Endothelial cell of umbilical vein (primary cell): ENCODE results near the gene MYLK. TPM values are rescaled to one million over a fixed set of nuclear protein-coding genes. Genes with fewer than 3 reads are reported as not detected.
A peak's percentile ranks its signal among the peaks of the same experiment; 100 is the strongest.

Experiments
- BruUV-seq: library from RNA; stranded (reverse); fragments of 400-500 nt; replicated peaks from 2 replicates; lab custom pipeline; 2021; lab: Mats Ljungman, UMichigan
- CTCF ChIA-PET: fragments of 300-600, 350-600 bp; sonication (Branson Sonifier 250); formaldehyde crosslinking; loops from one replicate; lab custom pipeline; 2021; ENCODE audit warnings: antibody characterized with exemption, inconsistent platforms; lab: Charles Lee
- POLR2A ChIA-PET: fragments of 300-600, 350-600 bp; sonication (Branson Sonifier 250); formaldehyde crosslinking; loops from one replicate; lab custom pipeline; 2021; ENCODE audit warnings: antibody characterized with exemption, inconsistent platforms; lab: Charles Lee
- DNase-seq: peaks from one replicate; pipeline ENCODE4 v3.0.0-alpha.2; 2011; ENCODE audit warnings: low read depth, low spot score
- FAIRE-seq: peaks from 2 replicates; lab custom pipeline; 2011; peaks lifted over from hg19 to GRCh38; lab: Jason Lieb, UNC
- H2AFZ ChIP-seq: 2 replicates; pipeline ENCODE4 v1.6.0; 2012; ENCODE audit warnings: low read depth, low read length, control low read depth, inconsistent platforms
- H3K27ac ChIP-seq: 2 replicates; pipeline ENCODE4 v1.5.1; 2011; ENCODE audit warnings: low read depth, mild to moderate bottlenecking, control low read depth, low read length, moderate library complexity; ENCODE audit not compliant: insufficient read depth
- H3K27me3 ChIP-seq, 2 experiments: 2 replicates each; pipeline versions ENCODE4 v1.6.0 to v1.6.1; 2011; ENCODE audit warnings: low read length in 2 of 2, mixed read lengths in 1 of 2; ENCODE audit not compliant: control insufficient read depth in 2 of 2, insufficient read depth in 2 of 2
- H3K36me3 ChIP-seq, 2 experiments: 2 replicates in 1 of 2; 3 replicates in 1 of 2; pipeline ENCODE4 v1.5.1; 2011; ENCODE audit warnings: low read length in 2 of 2, mild to moderate bottlenecking in 1 of 2, moderate library complexity in 1 of 2; ENCODE audit not compliant: control insufficient read depth in 2 of 2, insufficient read depth in 2 of 2; ENCODE audit errors: extremely low read depth in 1 of 2
- H3K4me1 ChIP-seq: 3 replicates; pipeline ENCODE4 v1.5.1; 2011; ENCODE audit warnings: mild to moderate bottlenecking, low read length; ENCODE audit not compliant: control insufficient read depth, insufficient read depth; ENCODE audit errors: extremely low read depth
- H3K4me2 ChIP-seq: 2 replicates; pipeline ENCODE4 v1.6.1; 2011; ENCODE audit warnings: low read length, control low read depth, mixed read lengths; ENCODE audit not compliant: insufficient read depth
- H3K4me3 ChIP-seq, 3 experiments: fragments of 200-600 bp in 1 of 3; sonication (generic), shearing (Covaris generic) in 1 of 3; replicated peaks in 1 of 3; 2 replicates each; pipeline ENCODE4 v1.5.1; 2011 to 2016; ENCODE audit warnings: control low read depth in 3 of 3, low read length in 3 of 3, mild to moderate bottlenecking in 2 of 3, inconsistent platforms in 1 of 3, low read depth in 1 of 3, moderate library complexity in 1 of 3; ENCODE audit not compliant: insufficient read depth in 1 of 3
- H3K79me2 ChIP-seq: 2 replicates; pipeline ENCODE4 v1.6.0; 2012; ENCODE audit warnings: low read length, inconsistent platforms; ENCODE audit not compliant: control insufficient read depth, insufficient read depth
- H3K9ac ChIP-seq: replicated peaks from 2 replicates; pipeline ENCODE3; 2011; ENCODE audit warnings: low read length, control low read depth; ENCODE audit not compliant: insufficient read depth; ENCODE audit errors: extremely low read depth
- H3K9me1 ChIP-seq: replicated peaks from 3 replicates; pipeline ENCODE4 v1.6.0; 2011; ENCODE audit warnings: mild to moderate bottlenecking, low read length; ENCODE audit not compliant: control insufficient read depth, insufficient read depth; ENCODE audit errors: extremely low read depth
- H3K9me3 ChIP-seq: replicated peaks from 2 replicates; pipeline ENCODE4 v1.5.1; 2012; ENCODE audit warnings: low read length, inconsistent platforms; ENCODE audit not compliant: control insufficient read depth, insufficient read depth
- H4K20me1 ChIP-seq: replicated peaks from 2 replicates; pipeline ENCODE3; 2011; ENCODE audit warnings: mild to moderate bottlenecking, low read length; ENCODE audit not compliant: control insufficient read depth, insufficient read depth; ENCODE audit errors: extremely low read depth
- CTCF ChIP-seq, 2 donors: IDR thresholded peaks; 1 replicate in 1 of 2; 2 replicates in 1 of 2; pipeline ENCODE4 v1.5.1; 2011; ENCODE audit warnings: low read length in 2 of 2, mild to moderate bottlenecking in 2 of 2, moderate library complexity in 2 of 2, control low read depth in 1 of 2, inconsistent platforms in 1 of 2, low read depth in 1 of 2; ENCODE audit not compliant: insufficient read depth in 1 of 2; ENCODE audit errors: extremely low read depth in 1 of 2
- EZH2 ChIP-seq: IDR thresholded peaks from 2 replicates; pipeline ENCODE4 v1.6.1; 2012; ENCODE audit warnings: borderline replicate concordance, low read depth, mild to moderate bottlenecking, moderate library complexity, low read length, inconsistent platforms; ENCODE audit not compliant: severe bottlenecking
- FOS ChIP-seq: IDR thresholded peaks from 2 replicates; pipeline ENCODE4 v1.6.1; 2011; ENCODE audit warnings: mild to moderate bottlenecking, low read length, moderate library complexity, borderline replicate concordance; ENCODE audit not compliant: insufficient read depth
- GATA2 ChIP-seq: IDR thresholded peaks from 2 replicates; pipeline ENCODE4 v1.7.0; 2011; ENCODE audit warnings: low read depth, mild to moderate bottlenecking, moderate library complexity, mixed read lengths, low read length; ENCODE audit not compliant: insufficient read length, insufficient read depth
- JUN ChIP-seq: IDR thresholded peaks from 2 replicates; pipeline ENCODE4 v1.6.1; 2011; ENCODE audit warnings: borderline replicate concordance, low read depth; ENCODE audit not compliant: insufficient read length, insufficient read depth
- MYC ChIP-seq: IDR thresholded peaks from one replicate; pipeline ENCODE4 v1.6.1; 2011; ENCODE audit warnings: mild to moderate bottlenecking, low read depth, low read length
- POLR2A ChIP-seq: IDR thresholded peaks from 2 replicates; pipeline ENCODE4 v1.6.1; 2012; ENCODE audit warnings: low read depth, mild to moderate bottlenecking, control low read depth, low read length
- POLR2AphosphoS5 ChIP-seq: IDR thresholded peaks from 2 replicates; pipeline ENCODE4 v1.6.1; 2012; ENCODE audit warnings: low read depth, mild to moderate bottlenecking, control low read depth, low read length, moderate library complexity; ENCODE audit not compliant: insufficient read depth
- dilution Hi-C: fragments of 300-500 bp; cut with MboI; formaldehyde crosslinking; loops from one replicate; pipeline ENCODE4 v1.15.0; 2019; ENCODE audit warnings: low sequenced_read_pairs; ENCODE audit not compliant: extremely low pct_ligation_motif_present
- intact Hi-C: fragments of 100-400 bp; cut with micrococcal nuclease; formaldehyde crosslinking; loops from one replicate; pipeline ENCODE4 v1.10.0; 2022
- polyA plus RNA-seq, 4 experiments: library from polyadenylated mRNA; depleted of rRNA in 3 of 4; stranded (reverse) in 3 of 4; unstranded in 1 of 4; fragments of >200 nt; gene quantifications; 2 replicates each; pipeline versions ENCODE4 v1.2.1 to v1.2.3, GENCODE V29; 2011 to 2012; ENCODE audit warnings: missing spikeins in 1 of 4
- total RNA-seq: library from RNA; stranded (reverse); gene quantifications from 2 replicates; pipeline ENCODE4 v1.2.3, GENCODE V29; 2021
- TF ChIP-seq, protein P1 (sequence below): IDR thresholded peaks from 2 replicates; pipeline ENCODE4 v1.6.1; 2011; ENCODE audit not compliant: insufficient read depth, insufficient read length

The MYLK gene
- total and polyA plus RNA-seq, 2 donors (not counting 3 experiments of a cell fraction or from before 2014, with no cell fraction given), result 10.0 to 22.2 TPM

- no peak overlapping the region for H3K9ac ChIP-seq
- H2AFZ ChIP-seq, result no peak overlapping the region
- no peaks in the 10 kb centered on the region for H3K9me3 ChIP-seq
- no peak overlapping the region for H3K4me2 ChIP-seq
- dilution Hi-C loops (no loop called here), intact Hi-C loops (no loop called here)
- H3K36me3 ChIP-seq, result no peaks in the 10 kb centered on the region
- no peaks in the 10 kb centered on the region for H4K20me1 ChIP-seq
- no peak overlapping the region for H3K27ac ChIP-seq
- FAIRE-seq, result no peak
- no TSS peak for BruUV-seq
- CTCF ChIA-PET, result interaction anchor here (1.7 to 7.9 kb wide), 3 partner anchors 15 to 44 kb away, joined by 7 to 106 read pairs (median 8); no protein-coding TSS in a partner anchor
- H3K4me3 ChIP-seq, result no peak overlapping the region
- H3K27me3 ChIP-seq, result no peaks in the 10 kb centered on the region
- POLR2A ChIA-PET, result no interaction called here
- DNase-seq, result no peak
- no peaks in the 10 kb centered on the region for H3K79me2 ChIP-seq
- H3K4me1 ChIP-seq, result peaks cover 39% of the 10 kb centered on the region
- TF ChIP-seq GATA2, result no peak
- TF ChIP-seq POLR2A, result no peak
- no peak for TF ChIP-seq POLR2AphosphoS5
- no peak for TF ChIP-seq JUN
- TF ChIP-seq EZH2, result no peak
- no peaks in the 10 kb centered on the region for H3K9me1 ChIP-seq
These were observed 187.3 kb downstream of the MYLK start for GRCh38 chr3:123696808-123697207.

GRCh38 chr3:123695731-123696640, 188.1 kb downstream of the MYLK start:
- Histone ChIP-seq H4K20me1 (no peaks in the 10 kb centered on the region), H3K4me3 (no peak overlapping the region), H3K9ac (no peak overlapping the region), H3K79me2 (no peaks in the 10 kb centered on the region), H3K36me3 (no peaks in the 10 kb centered on the region), H2AFZ (peak overlapping the region; percentile 86), H3K9me1 (no peaks in the 10 kb centered on the region), H3K4me2 (peak overlapping the region; percentile 23), H3K9me3 (no peaks in the 10 kb centered on the region), H3K4me1 (peaks cover 47% of the 10 kb centered on the region), H3K27me3 (no peaks in the 10 kb centered on the region), H3K27ac (peak overlapping the region; percentile 30)
- intact Hi-C loops, result no loop called here
- dilution Hi-C loops, result no loop called here
- peak; percentile 54 for DNase-seq
- no TSS peak for BruUV-seq
- TF ChIP-seq JUN (no peak), POLR2A (no peak), POLR2AphosphoS5 (no peak), EZH2 (no peak), GATA2 (no peak), CTCF (IDR thresholded peaks at IDR 0.05; ENCODE audit: extremely low read depth in 1 of 2, insufficient read depth in 1 of 2, low read depth in 1 of 2, low read length in 2 of 2) (no peak), MYC (no peak), FOS (no peak)
- TF ChIP-seq, protein P1, sequence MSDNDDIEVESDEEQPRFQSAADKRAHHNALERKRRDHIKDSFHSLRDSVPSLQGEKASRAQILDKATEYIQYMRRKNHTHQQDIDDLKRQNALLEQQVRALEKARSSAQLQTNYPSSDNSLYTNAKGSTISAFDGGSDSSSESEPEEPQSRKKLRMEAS, result no peak
- CTCF ChIA-PET, result interaction anchor here (0.8 to 7.9 kb wide), 9 partner anchors 14 to 54 kb away, joined by 3 to 106 read pairs (median 6); no protein-coding TSS in a partner anchor
- POLR2A ChIA-PET, result no interaction called here
- peak; percentile 60 for FAIRE-seq
